A673 (cell line): ENCODE measurements around the gene PBX4. TPM values are rescaled to one million over a fixed set of nuclear protein-coding genes. Genes with fewer than 3 reads are reported as not detected.
A peak's percentile ranks its signal among the peaks of the same experiment; 100 is the strongest.

Experiments used
- BruUV-seq: library from RNA; stranded (reverse); fragments of 400-500 nt; replicated peaks from 2 replicates; lab custom pipeline; 2021; lab: Mats Ljungman, UMichigan
- CTCF ChIA-PET: fragments of 300-600 bp; sonication (Branson Sonifier 250); formaldehyde crosslinking; loops from one replicate; lab custom pipeline; 2022; ENCODE audit warnings: antibody characterized with exemption; lab: Charles Lee
- POLR2A ChIA-PET: fragments of 300-600 bp; sonication (Branson Sonifier 250); formaldehyde crosslinking; loops from one replicate; lab custom pipeline; 2022; ENCODE audit warnings: antibody characterized with exemption; ENCODE audit not compliant: low non-redundant PET; lab: Charles Lee
- DNase-seq: peaks from one replicate; pipeline ENCODE4 v3.0.0-alpha.2; 2015; ENCODE audit warnings: low spot score
- H3K27ac ChIP-seq: fragments of 200-600 bp; sonication (generic); 2 replicates; pipeline ENCODE4 v1.5.1; 2016; ENCODE audit warnings: mixed run types, low read depth, mild to moderate bottlenecking, mixed read lengths, antibody characterized with exemption, low read length; ENCODE audit not compliant: poor library complexity, severe bottlenecking
- H3K27me3 ChIP-seq: fragments of 200-600 bp; sonication (generic); replicated peaks from 2 replicates; pipeline ENCODE4 v1.6.1; 2017; ENCODE audit warnings: mixed run types, low read depth, mild to moderate bottlenecking, mixed read lengths, antibody characterized with exemption, low read length; ENCODE audit not compliant: insufficient read depth, poor library complexity
- H3K36me3 ChIP-seq: fragments of 200-600 bp; sonication (generic); 2 replicates; pipeline ENCODE4 v1.6.1; 2016; ENCODE audit warnings: mixed run types, mild to moderate bottlenecking, mixed read lengths, antibody characterized with exemption, low read length; ENCODE audit not compliant: insufficient read depth, poor library complexity, severe bottlenecking
- H3K4me1 ChIP-seq: fragments of 200-600 bp; sonication (generic); 2 replicates; pipeline ENCODE4 v1.6.1; 2017; ENCODE audit warnings: mixed run types, mild to moderate bottlenecking, mixed read lengths, antibody characterized with exemption, low read length; ENCODE audit not compliant: insufficient read depth, poor library complexity, severe bottlenecking
- H3K4me3 ChIP-seq: fragments of 200-600 bp; sonication (generic); 2 replicates; pipeline ENCODE4 v1.5.1; 2016; ENCODE audit warnings: low read depth, mixed run types, mild to moderate bottlenecking, mixed read lengths, low read length; ENCODE audit not compliant: poor library complexity, severe bottlenecking
- H3K9me3 ChIP-seq: fragments of 200-600 bp; sonication (generic); 2 replicates; pipeline ENCODE4 v1.6.1; 2016; ENCODE audit warnings: mixed run types, low read depth, mild to moderate bottlenecking, mixed read lengths, antibody characterized with exemption, low read length; ENCODE audit not compliant: poor library complexity, severe bottlenecking
- EZH2 ChIP-seq: fragments of 200-600 bp; sonication (generic); IDR thresholded peaks from 2 replicates; pipeline ENCODE4 v1.6.1; 2017; ENCODE audit warnings: borderline replicate concordance, low read depth, mild to moderate bottlenecking, mixed read lengths, antibody characterized with exemption, low read length; ENCODE audit not compliant: poor library complexity, severe bottlenecking
- intact Hi-C: fragments of 100-400 bp; cut with micrococcal nuclease; formaldehyde crosslinking; loops from one replicate; pipeline ENCODE4 v1.10.0; 2022; ENCODE audit not compliant: unreplicated experiment
- total RNA-seq: library from RNA; stranded (reverse); gene quantifications from 2 replicates; pipeline ENCODE4 v1.2.3, GENCODE V29; 2021
- TF ChIP-seq, protein P1 (sequence below): fragments of 300-800, 200-600 bp; sonication (generic); conservative IDR thresholded peaks from 2 replicates; pipeline ENCODE4 v1.5.1; 2017; ENCODE audit warnings: low read depth, mild to moderate bottlenecking, antibody characterized with exemption, low read length, moderate library complexity, mixed read lengths

PBX4 gene
- total RNA-seq, 1 experiment from 2014 or later, result 3.1 TPM

DNA sequence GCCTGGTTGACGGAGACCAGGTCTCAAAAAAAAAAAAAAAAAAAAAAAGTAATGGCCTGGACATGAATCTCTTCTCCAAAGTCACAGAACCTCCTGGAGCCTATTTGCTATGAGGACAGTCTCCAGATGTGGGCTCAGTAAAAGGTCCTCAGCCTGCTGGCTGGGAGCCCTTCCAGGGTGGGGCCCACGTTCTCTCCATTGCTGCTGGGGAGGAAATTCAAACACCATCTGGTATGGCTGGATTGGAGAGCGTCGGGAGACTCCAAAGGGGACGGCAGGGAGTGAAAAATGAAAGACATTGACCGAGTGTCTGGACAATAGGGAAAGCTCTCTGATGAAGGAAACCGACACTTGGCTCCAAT lies 1.3 kb upstream of the PBX4 start:
- no peaks in the 10 kb centered on the region for H3K9me3 ChIP-seq
- intact Hi-C loops, result no loop called here
- no peaks in the 10 kb centered on the region for H3K27me3 ChIP-seq
- ChIA-PET POLR2A (no interaction called here), CTCF (no interaction called here)
- no peaks in the 10 kb centered on the region for H3K36me3 ChIP-seq
- peaks cover 7% of the 10 kb centered on the region for H3K4me1 ChIP-seq
- no peak for DNase-seq
- H3K4me3 ChIP-seq, result no peak overlapping the region
- TF ChIP-seq, protein P1, sequence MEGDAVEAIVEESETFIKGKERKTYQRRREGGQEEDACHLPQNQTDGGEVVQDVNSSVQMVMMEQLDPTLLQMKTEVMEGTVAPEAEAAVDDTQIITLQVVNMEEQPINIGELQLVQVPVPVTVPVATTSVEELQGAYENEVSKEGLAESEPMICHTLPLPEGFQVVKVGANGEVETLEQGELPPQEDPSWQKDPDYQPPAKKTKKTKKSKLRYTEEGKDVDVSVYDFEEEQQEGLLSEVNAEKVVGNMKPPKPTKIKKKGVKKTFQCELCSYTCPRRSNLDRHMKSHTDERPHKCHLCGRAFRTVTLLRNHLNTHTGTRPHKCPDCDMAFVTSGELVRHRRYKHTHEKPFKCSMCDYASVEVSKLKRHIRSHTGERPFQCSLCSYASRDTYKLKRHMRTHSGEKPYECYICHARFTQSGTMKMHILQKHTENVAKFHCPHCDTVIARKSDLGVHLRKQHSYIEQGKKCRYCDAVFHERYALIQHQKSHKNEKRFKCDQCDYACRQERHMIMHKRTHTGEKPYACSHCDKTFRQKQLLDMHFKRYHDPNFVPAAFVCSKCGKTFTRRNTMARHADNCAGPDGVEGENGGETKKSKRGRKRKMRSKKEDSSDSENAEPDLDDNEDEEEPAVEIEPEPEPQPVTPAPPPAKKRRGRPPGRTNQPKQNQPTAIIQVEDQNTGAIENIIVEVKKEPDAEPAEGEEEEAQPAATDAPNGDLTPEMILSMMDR, result no peak
- TF ChIP-seq EZH2, result no peak
- H3K27ac ChIP-seq, result no peak overlapping the region
- BruUV-seq, result no TSS peak

DNA sequence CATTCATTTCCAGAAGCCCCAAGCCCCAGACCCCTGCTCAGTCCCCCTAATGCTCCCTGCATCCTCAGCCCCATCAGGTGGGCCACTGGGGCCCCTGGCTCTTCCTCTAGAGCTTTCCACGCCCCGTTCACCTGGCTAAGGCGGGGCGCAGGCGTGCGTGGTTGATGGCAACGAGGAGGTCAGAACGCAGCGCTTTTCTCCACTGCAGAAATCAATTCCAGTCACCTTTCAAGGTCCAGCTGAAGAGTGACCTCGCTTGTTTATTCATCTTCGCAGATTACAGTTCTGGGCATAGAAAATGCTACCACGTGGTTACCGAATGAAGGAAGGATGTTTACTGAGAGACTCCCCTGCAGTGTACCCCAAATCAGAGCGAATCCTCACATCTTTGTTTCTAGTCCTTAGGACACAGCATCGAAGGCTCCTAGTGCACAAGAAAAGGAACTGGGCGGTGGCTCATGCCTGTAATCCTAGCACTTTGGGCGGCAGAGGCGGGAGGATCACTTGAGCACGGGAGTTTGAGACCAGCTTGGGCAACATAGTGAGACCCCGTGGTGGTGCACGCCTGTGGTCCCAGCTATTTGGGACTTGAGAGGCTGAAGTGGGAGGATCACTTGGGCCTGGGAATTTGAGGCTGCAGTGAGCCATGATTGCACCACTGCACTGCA lies 828 bp upstream of the PBX4 start:
- ChIA-PET CTCF (no interaction called here), POLR2A (no interaction called here)
- H3K9me3 ChIP-seq, result no peaks in the 10 kb centered on the region
- H3K4me1 ChIP-seq, result peaks cover 7% of the 10 kb centered on the region
- intact Hi-C loops, result no loop called here
- H3K27me3 ChIP-seq, result no peaks in the 10 kb centered on the region
- H3K27ac ChIP-seq, result no peak overlapping the region
- TF ChIP-seq, protein P1, result no peak
- TF ChIP-seq EZH2, result no peak
- no TSS peak for BruUV-seq
- DNase-seq, result no peak
- peak overlapping the region; percentile 58 for H3K4me3 ChIP-seq
- H3K36me3 ChIP-seq, result no peaks in the 10 kb centered on the region

DNA sequence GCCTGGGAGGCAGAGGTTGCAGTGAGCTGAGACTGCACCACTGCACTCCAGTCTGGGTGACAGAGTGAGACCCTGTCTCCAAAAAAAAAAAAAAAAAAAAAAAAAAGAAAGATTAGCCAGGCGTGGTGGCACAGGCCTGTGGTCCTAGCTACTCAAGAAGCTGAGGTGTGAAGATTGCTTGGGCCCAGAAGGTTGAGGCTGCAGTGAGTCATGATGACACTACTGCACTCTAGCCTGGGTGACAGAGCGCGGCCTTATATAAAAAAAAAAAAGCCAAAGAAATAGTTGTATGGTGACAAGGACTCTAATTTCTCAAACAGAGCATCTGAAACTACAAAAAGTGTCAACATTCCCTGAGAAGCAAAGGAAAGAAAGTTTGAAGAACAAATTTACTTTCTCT lies 3.4 kb downstream of the PBX4 start:
- POLR2A ChIA-PET, result no interaction called here
- no TSS peak for BruUV-seq
- intact Hi-C loops, result no loop called here
- peaks cover 7% of the 10 kb centered on the region for H3K4me1 ChIP-seq
- no peak for TF ChIP-seq EZH2
- TF ChIP-seq, protein P1, result no peak
- H3K36me3 ChIP-seq, result no peaks in the 10 kb centered on the region
- CTCF ChIA-PET, result no interaction called here
- no peak overlapping the region for H3K4me3 ChIP-seq
- DNase-seq, result no peak
- H3K27me3 ChIP-seq, result no peaks in the 10 kb centered on the region
- no peaks in the 10 kb centered on the region for H3K9me3 ChIP-seq
- H3K27ac ChIP-seq, result no peak overlapping the region
